ENCODE measurements around the gene OR4S1.
"Not testable (repeated sequence)": the region's sequence is repeated elsewhere in the genome, so short reads cannot be mapped to it uniquely, and the experiment has no call there.

The OR4S1 gene

GRCh38 chr11:48305923-48306322, at the start of gene OR4S1:
Gene OR4S1 (plus strand): TSS chr11:48306223. CDS start chr11:48306223, 0 bp downstream.
- no peak for DNase-seq (ENCODE audit: low spot score)

GRCh38 chr11:48261600-48261999, 44.4 kb upstream of the OR4S1 start:
- DNase-seq (ENCODE audit: low spot score), result no peak

- no peak for DNase-seq (ENCODE audit: low spot score)
Observed at GRCh38 chr11:48263423-48263911, 42.6 kb upstream of the OR4S1 start, which contains the start of gene OR4X1. Gene OR4X1 (plus strand): TSS chr11:48263861. CDS start chr11:48263861, 0 bp downstream.

GRCh38 chr11:48270621-48271020, 35.4 kb upstream of the OR4S1 start:
- no peak for DNase-seq (ENCODE audit: low spot score)

GRCh38 chr11:48272606-48273005, 33.4 kb upstream of the OR4S1 start:
- DNase-seq (ENCODE audit: low spot score), result no peak

GRCh38 chr11:48307760-48308386, 1.9 kb downstream of the OR4S1 start:
- DNase-seq (ENCODE audit: low spot score), result no peak

GRCh38 chr11:48313590-48313989, 7.6 kb downstream of the OR4S1 start:
- not testable (repeated sequence) for DNase-seq (ENCODE audit: low spot score)

- not testable (repeated sequence) for DNase-seq (ENCODE audit: low spot score)
Observed at GRCh38 chr11:48319813-48320212, 13.8 kb downstream of the OR4S1 start.

GRCh38 chr11:48324620-48325019, 18.6 kb downstream of the OR4S1 start, which contains the start of gene OR4C3:
Gene OR4C3 (plus strand): TSS chr11:48324920. CDS start chr11:48325022, 102 bp downstream.
- not testable (repeated sequence) for DNase-seq (ENCODE audit: low spot score)

- DNase-seq (ENCODE audit: low spot score), result no peak
Observed at GRCh38 chr11:48341466-48341865, 35.4 kb downstream of the OR4S1 start.

- DNase-seq (ENCODE audit: low spot score), result not testable (repeated sequence)
Observed at GRCh38 chr11:48342505-48342904, 36.5 kb downstream of the OR4S1 start.

GRCh38 chr11:48346286-48346685, 40.3 kb downstream of the OR4S1 start:
- DNase-seq (ENCODE audit: low spot score), result not testable (repeated sequence)

- no peak for DNase-seq (ENCODE audit: low spot score)
Observed at GRCh38 chr11:48354013-48354412, 48.0 kb downstream of the OR4S1 start.

- DNase-seq (ENCODE audit: low spot score), result no peak
Observed at GRCh38 chr11:48354677-48355076, 48.7 kb downstream of the OR4S1 start.

Data from left forelimb (tissue), 1 donor.